SKM-1 treated with dmso at 0.1 percent for 144 hours (cell line): ENCODE results near the gene EFCAB11.
"Not testable (repeated sequence)": the region's sequence is repeated elsewhere in the genome, so short reads cannot be mapped to it uniquely, and the experiment has no call there.

Source experiments
- DNase-seq: peaks from one replicate; lab custom pipeline; 2025; ENCODE audit not compliant: unreplicated experiment; lab: John Stamatoyannopoulos, UW

The EFCAB11 gene

DNA sequence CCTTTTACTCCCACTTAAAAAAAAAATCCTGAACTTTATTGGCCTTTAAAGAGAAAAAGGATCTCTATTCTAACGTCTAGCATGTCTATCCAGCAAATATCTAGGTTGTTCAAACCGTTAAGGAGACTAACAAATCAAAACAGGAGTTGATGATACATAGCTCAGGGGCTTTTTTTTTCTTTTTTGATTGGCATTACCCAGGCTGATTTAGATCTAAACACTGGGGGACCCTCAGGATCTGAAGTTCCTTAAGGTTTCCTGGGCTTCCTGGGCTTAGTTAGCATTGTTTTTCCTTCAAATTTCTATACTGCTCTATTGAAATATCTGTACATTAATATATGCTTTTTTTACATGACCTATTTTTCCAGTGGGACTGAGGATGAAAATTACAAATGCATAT lies 42.3 kb downstream of the EFCAB11 start:
- DNase-seq = no peak

- DNase-seq = no peak
Measured at GRCh38 chr14:89911010-89911919, 43.3 kb downstream of the EFCAB11 start.

GRCh38 chr14:89910691-89911009 lies 43.9 kb downstream of the EFCAB11 start:
- no peak for DNase-seq

DNA sequence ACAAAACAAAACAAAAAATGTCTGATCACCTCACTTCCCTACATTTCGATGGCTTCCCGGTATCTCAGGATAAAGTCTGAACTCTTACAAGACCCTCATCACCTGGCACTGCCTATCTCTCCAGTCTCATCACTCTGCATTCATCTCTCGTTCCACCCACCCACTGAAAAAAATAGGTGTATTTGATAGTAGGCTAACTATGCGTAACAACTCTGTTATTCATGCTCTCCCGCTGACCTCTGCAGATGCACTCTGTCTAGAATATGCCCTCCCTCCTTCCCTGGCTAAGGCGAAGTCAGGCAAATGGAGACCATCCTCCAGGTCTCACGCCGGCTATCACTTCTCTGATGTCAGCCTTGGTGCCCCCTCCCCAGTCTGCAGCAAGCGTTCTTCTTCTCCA lies 44.9 kb downstream of the EFCAB11 start:
- no peak for DNase-seq

GRCh38 chr14:89908712-89909450 lies 45.6 kb downstream of the EFCAB11 start:
- DNase-seq = no peak

DNA sequence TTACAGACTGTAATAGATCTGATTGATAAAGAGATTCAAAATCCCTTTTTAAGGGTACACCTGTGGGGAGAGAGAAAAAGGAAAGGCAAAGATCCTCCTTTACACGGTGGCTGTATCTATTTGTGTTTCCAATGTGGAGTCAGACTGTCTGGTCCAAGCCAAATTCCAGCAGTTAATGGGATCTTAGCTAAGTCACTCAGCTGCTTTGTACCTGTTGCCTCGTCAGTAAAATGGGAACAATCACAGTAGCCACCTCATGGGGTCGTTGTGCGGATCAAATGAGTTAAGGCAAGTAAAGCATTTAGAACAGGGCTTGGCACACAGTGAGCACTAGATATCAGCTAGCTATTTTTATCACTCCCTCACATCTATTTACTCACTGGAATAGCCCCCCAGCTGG lies 46.9 kb downstream of the EFCAB11 start:
- no peak for DNase-seq

DNA sequence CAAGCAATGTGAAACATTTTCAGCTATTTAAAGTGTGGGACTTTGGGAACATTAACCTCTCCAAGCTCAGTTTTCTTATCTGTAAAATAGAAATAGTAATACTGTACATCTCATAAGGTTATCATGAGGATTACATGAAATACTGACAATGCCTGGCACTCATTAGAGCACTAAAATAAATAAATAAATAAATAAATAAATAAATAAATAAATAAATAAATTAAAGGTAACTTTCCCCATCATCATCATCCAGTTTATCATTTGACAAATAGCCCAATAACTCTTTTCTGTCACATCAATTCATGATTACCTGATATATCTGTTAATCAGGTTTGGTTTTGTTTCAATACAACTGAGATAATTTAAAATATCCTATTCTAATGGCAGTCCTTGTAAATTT lies 48.5 kb downstream of the EFCAB11 start:
- no peak for DNase-seq

- no peak for DNase-seq
Measured at GRCh38 chr14:89903340-89903952, 51.1 kb downstream of the EFCAB11 start.

DNA sequence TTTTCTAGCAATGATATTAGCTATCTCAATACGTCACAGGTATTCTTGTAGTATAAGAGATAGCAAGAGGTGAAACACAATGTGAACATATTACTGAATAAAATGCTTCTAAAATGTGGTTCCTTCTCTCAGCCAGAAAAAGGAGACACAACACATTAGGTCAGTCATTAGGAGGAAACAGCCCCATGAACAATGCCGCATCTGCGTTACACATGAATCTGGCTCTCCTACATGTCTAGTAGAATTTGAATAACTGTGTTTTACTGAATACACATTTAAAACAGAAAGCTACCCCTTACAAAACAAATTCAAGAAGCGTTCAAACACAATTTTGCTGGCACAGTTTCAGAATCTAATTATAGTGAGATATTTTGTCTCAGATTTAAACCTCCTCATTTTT lies 51.6 kb downstream of the EFCAB11 start:
- no peak for DNase-seq

DNA sequence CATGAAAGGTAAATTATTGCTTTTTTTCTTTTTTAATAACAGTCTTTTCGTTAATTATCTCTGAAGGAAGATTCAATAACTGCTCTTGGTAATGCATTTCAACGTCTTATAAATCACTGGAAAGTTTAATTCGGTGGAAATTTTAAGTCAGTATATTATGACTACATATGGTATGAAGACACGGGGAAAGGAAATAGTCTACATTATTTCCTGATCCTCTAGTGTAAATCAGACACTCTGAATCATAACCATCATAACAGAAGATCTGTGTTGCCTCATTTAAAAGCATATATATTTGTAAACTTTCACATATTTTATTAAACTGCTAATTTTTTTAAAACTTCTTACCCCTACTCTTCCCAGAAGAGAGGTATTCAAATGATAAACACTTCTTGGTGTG lies 53.7 kb downstream of the EFCAB11 start:
- DNase-seq = no peak

- DNase-seq = no peak
Measured at GRCh38 chr14:89899917-89900663, 54.4 kb downstream of the EFCAB11 start.

- no peak for DNase-seq
Measured at GRCh38 chr14:89899291-89899690, 55.2 kb downstream of the EFCAB11 start.

DNA sequence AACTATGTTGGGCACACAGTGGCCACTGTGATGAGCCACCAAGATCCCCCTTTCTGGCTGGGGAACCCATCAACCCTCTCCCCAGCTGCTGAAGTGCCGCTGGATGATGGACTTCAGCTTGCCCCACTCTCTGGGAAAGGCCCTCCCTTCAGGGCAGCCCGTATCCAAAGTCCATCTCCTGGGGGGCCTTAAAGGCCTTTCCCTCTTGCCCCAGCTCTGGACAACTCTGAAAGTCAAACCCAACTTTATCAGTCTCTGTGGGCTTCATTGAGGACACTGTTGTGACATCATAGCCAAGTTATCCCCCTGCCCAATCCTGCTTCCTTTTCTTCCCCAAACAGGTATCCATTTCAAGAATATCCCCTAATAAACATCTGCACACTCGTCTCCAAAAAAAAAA lies 61.1 kb downstream of the EFCAB11 start:
- not testable (repeated sequence) for DNase-seq

DNA sequence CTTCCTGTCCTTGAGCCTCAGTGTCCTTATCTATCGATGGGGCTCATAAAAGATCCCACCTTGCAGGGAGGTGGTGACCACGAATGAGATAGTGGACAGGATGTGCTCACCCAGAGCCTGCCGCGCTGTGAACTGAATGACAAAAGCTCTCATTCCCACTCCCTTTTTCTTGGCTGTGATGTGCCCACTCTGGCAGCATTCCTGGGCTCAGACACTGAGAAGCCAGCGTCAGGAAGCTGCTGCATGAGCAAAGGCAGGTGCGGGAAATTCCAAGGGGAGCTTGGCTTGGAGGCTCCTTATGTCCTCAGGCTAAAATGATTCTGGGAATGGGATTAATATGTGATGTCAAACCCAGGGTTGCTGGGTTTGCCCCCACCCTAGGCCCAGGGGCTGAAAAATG lies 61.6 kb downstream of the EFCAB11 start:
- no peak for DNase-seq

GRCh38 chr14:89891721-89892120 lies 62.8 kb downstream of the EFCAB11 start:
- not testable (repeated sequence) for DNase-seq

- DNase-seq = no peak
Measured at GRCh38 chr14:89891055-89891454, 63.5 kb downstream of the EFCAB11 start.

- DNase-seq = no peak
Measured at GRCh38 chr14:89890589-89890988, 63.9 kb downstream of the EFCAB11 start.

GRCh38 chr14:89889626-89890025 lies 64.9 kb downstream of the EFCAB11 start:
- no peak for DNase-seq

- no peak for DNase-seq
Measured at GRCh38 chr14:89884761-89885160, 69.8 kb downstream of the EFCAB11 start.

DNA sequence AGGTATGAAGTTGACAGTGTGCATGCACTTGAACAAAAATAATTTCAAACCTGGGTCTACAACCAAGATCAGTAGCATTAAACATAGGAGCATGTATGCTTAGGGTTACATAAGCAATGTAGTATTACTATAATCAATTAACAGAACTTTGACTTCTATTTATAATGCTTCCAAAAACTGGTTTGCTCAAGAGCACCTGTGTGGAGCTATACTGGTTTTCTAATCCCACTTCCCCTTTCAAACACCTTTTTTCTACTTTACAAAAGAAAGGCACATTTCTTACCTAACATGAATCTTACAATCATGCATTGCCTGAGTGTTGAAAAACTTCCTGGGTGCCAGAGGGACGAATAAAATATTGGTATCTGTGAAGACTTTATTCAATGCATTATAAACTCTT lies 72.7 kb downstream of the EFCAB11 start:
- no peak for DNase-seq

GRCh38 chr14:89874091-89874490 lies 80.4 kb downstream of the EFCAB11 start:
- DNase-seq = not testable (repeated sequence)
